Measurements from ENCODE around the gene KRTAP3-1. TPM values are rescaled to one million over a fixed set of nuclear protein-coding genes. Genes with fewer than 3 reads are reported as not detected.
"Not testable (repeated sequence)": the region's sequence is repeated elsewhere in the genome, so short reads cannot be mapped to it uniquely, and the experiment has no call there.

Gene KRTAP3-1
- total RNA-seq, 6 experiments from 2014 or later = 2.5 to 10.2 (median 3.3) TPM

- peaks cover 25% of the 10 kb centered on the region for H3K4me1 Mint-ChIP-seq (ENCODE audit: low read depth)
- no peak for DNase-seq
- no peak overlapping the region for H3K4me3 Mint-ChIP-seq
- H3K27me3 Mint-ChIP-seq (ENCODE audit: insufficient read depth) = no peaks in the 10 kb centered on the region
- no peak overlapping the region for H3K27ac Mint-ChIP-seq
- no peaks in the 10 kb centered on the region for H3K9me3 Mint-ChIP-seq
- TF ChIP-seq, protein P1, sequence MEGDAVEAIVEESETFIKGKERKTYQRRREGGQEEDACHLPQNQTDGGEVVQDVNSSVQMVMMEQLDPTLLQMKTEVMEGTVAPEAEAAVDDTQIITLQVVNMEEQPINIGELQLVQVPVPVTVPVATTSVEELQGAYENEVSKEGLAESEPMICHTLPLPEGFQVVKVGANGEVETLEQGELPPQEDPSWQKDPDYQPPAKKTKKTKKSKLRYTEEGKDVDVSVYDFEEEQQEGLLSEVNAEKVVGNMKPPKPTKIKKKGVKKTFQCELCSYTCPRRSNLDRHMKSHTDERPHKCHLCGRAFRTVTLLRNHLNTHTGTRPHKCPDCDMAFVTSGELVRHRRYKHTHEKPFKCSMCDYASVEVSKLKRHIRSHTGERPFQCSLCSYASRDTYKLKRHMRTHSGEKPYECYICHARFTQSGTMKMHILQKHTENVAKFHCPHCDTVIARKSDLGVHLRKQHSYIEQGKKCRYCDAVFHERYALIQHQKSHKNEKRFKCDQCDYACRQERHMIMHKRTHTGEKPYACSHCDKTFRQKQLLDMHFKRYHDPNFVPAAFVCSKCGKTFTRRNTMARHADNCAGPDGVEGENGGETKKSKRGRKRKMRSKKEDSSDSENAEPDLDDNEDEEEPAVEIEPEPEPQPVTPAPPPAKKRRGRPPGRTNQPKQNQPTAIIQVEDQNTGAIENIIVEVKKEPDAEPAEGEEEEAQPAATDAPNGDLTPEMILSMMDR (IDR thresholded peaks at IDR 0.05) = no peak
- no peaks in the 10 kb centered on the region for H3K36me3 Mint-ChIP-seq (ENCODE audit: low read depth)
These were observed 5.0 kb downstream of the KRTAP3-1 start for GRCh38 chr17:41003926-41004325.

DNA sequence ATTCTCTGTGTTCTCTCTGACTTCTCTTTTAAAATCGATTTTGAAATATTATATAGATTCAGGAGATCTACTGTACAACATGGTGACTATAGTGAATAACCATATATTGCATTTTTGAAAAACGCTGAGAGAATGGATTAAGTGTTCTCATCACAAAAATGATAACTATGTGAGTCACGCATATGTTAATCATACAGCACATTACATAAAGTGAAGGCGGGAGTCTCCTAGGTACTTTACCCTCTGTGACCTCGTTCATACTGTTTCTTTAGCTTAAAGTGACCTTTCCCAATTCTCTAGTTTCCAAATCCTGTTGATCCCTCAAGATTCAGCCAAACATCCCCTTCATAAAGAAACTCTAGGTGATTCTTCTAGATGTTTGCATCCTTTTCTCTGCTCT lies 6.1 kb downstream of the KRTAP3-1 start:
- H3K36me3 Mint-ChIP-seq (ENCODE audit: low read depth) = no peaks in the 10 kb centered on the region
- no peaks in the 10 kb centered on the region for H3K27me3 Mint-ChIP-seq (ENCODE audit: insufficient read depth)
- no peak overlapping the region for H3K4me3 Mint-ChIP-seq
- no peak for DNase-seq
- no peaks in the 10 kb centered on the region for H3K9me3 Mint-ChIP-seq
- peaks cover 20% of the 10 kb centered on the region for H3K4me1 Mint-ChIP-seq (ENCODE audit: low read depth)
- peak overlapping the region; percentile 4; the same call in 1 of the 2 replicates for H3K27ac Mint-ChIP-seq
- TF ChIP-seq, protein P1 (IDR thresholded peaks at IDR 0.05) = no peak

DNA sequence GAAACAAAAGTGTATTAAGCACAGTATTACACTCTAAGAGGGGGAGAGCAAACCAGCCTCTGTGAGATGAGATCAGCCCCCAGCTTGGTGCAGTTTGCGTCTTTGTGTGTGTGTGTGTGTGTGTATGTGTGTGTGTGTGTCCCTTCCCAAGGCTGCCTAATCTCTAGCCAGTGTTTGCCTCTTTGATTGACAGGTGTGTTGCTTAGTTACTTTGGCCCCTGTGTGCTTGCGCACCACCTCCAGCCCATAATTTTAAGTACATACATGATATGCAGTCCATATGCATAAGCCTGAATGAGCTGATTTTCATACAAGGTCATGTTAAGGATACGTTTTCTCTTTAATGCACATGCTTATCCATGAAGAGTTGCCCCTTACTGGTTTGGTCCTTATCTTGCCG lies 7.1 kb downstream of the KRTAP3-1 start:
- TF ChIP-seq, protein P1 (IDR thresholded peaks at IDR 0.05) = no peak
- Mint-ChIP-seq H3K9me3 (no peaks in the 10 kb centered on the region), H3K4me3 (no peak overlapping the region), H3K27me3 (ENCODE audit: insufficient read depth) (no peaks in the 10 kb centered on the region; the same call in 1 of the 2 replicates), H3K36me3 (ENCODE audit: low read depth) (no peaks in the 10 kb centered on the region), H3K27ac (no peak overlapping the region), H3K4me1 (ENCODE audit: low read depth) (peaks cover 30% of the 10 kb centered on the region)
- no peak for DNase-seq

DNA sequence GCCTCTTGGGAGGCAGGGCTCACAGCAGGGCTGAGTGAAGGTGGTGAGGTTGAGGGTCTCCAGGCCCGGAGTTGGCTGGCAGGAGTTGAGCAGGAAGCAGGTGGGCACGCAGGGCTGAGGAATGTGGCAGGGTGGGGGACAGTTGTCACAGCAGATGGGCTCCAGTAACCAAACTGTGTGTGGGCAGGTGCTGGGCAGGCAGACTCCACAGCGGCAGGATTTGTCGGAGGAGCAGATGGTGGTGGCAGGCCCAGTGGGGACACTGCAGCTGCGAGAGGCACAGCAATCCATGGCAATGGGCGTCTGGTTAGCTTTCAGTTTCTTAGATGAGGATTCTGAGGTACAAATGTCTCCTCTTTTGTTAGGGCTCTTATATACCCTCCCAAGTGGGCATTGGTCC lies 9.4 kb downstream of the KRTAP3-1 start, which contains the start of gene KRTAP3-2:
Gene KRTAP3-2, minus strand, starts transcription at position 344 of the 400 bp plus-strand sequence. Its CDS starts 53 bp downstream, at position 291.
- H3K9me3 Mint-ChIP-seq = not testable (repeated sequence)

DNA sequence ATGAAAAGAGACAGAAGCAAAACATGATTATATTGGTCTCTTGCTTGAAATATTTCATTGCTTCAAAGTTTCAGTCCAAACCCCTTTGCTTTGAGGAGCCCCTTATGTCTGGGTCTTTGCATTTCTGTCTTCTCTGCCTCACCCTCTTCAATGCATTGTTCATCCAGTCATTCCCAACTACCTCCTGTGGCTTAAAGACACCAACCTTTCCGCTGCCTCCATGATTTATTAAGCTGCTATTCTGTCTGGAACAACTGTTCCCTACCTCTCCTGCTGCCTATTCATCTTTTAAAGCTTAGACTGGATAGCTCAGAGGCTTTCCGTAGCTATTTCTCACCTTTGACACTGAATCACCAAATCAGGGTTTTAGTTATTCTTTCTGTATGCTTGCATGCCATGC lies 11.6 kb downstream of the KRTAP3-1 start:
- Mint-ChIP-seq H3K36me3 (ENCODE audit: low read depth) (no peaks in the 10 kb centered on the region), H3K27me3 (ENCODE audit: insufficient read depth) (no peaks in the 10 kb centered on the region; the same call in none of the 2 replicates), H3K4me1 (ENCODE audit: low read depth) (peaks cover 22% of the 10 kb centered on the region)

More for the DNA sequence above, 9.4 kb downstream of the KRTAP3-1 start, which contains the start of gene KRTAP3-2:
- not testable (repeated sequence) for H3K27me3 Mint-ChIP-seq (ENCODE audit: insufficient read depth); DNase-seq; H3K27ac Mint-ChIP-seq; H3K36me3 Mint-ChIP-seq (ENCODE audit: low read depth); H3K4me3 Mint-ChIP-seq
- peaks cover 33% of the 10 kb centered on the region for H3K4me1 Mint-ChIP-seq (ENCODE audit: low read depth)

DNA sequence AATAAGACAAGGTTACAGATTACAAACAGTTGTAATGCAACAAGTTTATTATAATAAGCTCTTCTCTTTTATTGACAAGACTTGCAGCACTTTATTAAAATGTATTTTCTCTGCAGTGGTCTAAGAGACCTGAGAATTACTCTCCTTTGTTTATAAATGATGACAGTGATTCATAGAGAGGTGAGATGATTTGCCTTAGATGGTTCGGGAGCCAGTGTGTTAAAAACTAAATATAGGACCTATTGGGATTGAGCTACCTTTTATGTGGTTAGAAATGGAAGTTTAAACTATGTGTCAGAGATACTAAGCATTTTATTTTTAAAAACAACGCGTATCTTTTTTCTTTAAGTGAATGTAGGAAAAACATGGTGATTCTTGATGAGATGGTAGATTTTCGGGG lies 12.1 kb downstream of the KRTAP3-1 start:
- DNase-seq = no peak
- Mint-ChIP-seq H3K4me3 (no peak overlapping the region), H3K9me3 (no peaks in the 10 kb centered on the region), H3K27me3 (ENCODE audit: insufficient read depth) (no peaks in the 10 kb centered on the region; the same call in none of the 2 replicates), H3K27ac (no peak overlapping the region), H3K36me3 (ENCODE audit: low read depth) (no peaks in the 10 kb centered on the region), H3K4me1 (ENCODE audit: low read depth) (peaks cover 20% of the 10 kb centered on the region)
- TF ChIP-seq, protein P1 (IDR thresholded peaks at IDR 0.05) = no peak

More for the DNA sequence above, 11.6 kb downstream of the KRTAP3-1 start:
- no peak for DNase-seq
- no peak overlapping the region for H3K4me3 Mint-ChIP-seq
- no peaks in the 10 kb centered on the region for H3K9me3 Mint-ChIP-seq
- H3K27ac Mint-ChIP-seq = no peak overlapping the region
- TF ChIP-seq, protein P1 (IDR thresholded peaks at IDR 0.05) = no peak
